ENCODE results near the gene MTCL1. TPM values are rescaled to one million over a fixed set of nuclear protein-coding genes. Genes with fewer than 3 reads are reported as not detected.

MTCL1 gene
- total and polyA plus RNA-seq, 10 donors, result 1.6 to 7.5 (median 3.9) TPM

GRCh38 chr18:8806798-8807487 is 101.6 kb downstream of the MTCL1 start:
- TF ChIP-seq CTCF (IDR thresholded peaks at IDR 0.05 in 8 of 11, conservative IDR thresholded peaks at IDR 0.05 in 3 of 11) (no peak), POLR2A (IDR thresholded peaks at IDR 0.05) (no peak), POLR2AphosphoS5 (IDR thresholded peaks at IDR 0.05) (no peak)
- no peak for DNase-seq
- intact Hi-C loops (cut with DNase I; ENCODE audit: low total_unique reads), result no loop called here

DNA sequence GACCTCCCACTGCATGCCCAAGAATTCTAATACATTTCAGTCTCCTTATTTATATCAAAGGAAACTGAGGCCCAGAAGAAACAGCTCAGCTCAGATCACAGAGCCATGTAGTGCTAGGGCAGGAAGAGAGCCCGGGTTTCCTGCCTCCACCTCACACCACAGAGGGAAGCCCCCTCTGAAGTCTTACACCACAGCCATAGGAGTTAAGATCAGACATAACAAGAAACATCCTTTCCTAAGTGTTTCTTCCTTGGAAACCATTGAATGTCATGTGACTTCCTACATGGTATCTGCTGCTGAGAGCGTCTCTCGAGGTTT is 102.1 kb downstream of the MTCL1 start:
- no peak for TF ChIP-seq POLR2AphosphoS5 (IDR thresholded peaks at IDR 0.05)
- TF ChIP-seq POLR2A (IDR thresholded peaks at IDR 0.05), result no peak
- no peak for TF ChIP-seq CTCF (IDR thresholded peaks at IDR 0.05 in 8 of 11, conservative IDR thresholded peaks at IDR 0.05 in 3 of 11)
- no peaks in the 10 kb centered on the region for H3K36me3 ChIP-seq
- H3K27ac ChIP-seq, result no peak overlapping the region
- no peaks in the 10 kb centered on the region for H3K27me3 ChIP-seq (replicated peaks in 1 of 7)
- no peak for DNase-seq
- H3K9me3 ChIP-seq, result no peaks in the 10 kb centered on the region
- intact Hi-C loops (cut with DNase I; ENCODE audit: low total_unique reads), result no loop called here
- WGBS, 5 donors, result 37 to 46% (median 42%) methylated on average over 3 of the region's 3 CpGs
- no peaks in the 10 kb centered on the region for H3K4me1 ChIP-seq
- no peak overlapping the region for H3K4me3 ChIP-seq

More at GRCh38 chr18:8806798-8807487, 101.6 kb downstream of the MTCL1 start:
- H3K4me1 ChIP-seq, result no peaks in the 10 kb centered on the region
- no peaks in the 10 kb centered on the region for H3K9me3 ChIP-seq
- no peaks in the 10 kb centered on the region for H3K27me3 ChIP-seq (replicated peaks in 1 of 7)
- WGBS, 5 donors, result 90 to 96% (median 94%) methylated on average over 19 of the region's 19 CpGs
- no peak overlapping the region for H3K4me3 ChIP-seq
- no peaks in the 10 kb centered on the region for H3K36me3 ChIP-seq
- H3K27ac ChIP-seq, result no peak overlapping the region

GRCh38 chr18:8808001-8808400 is 102.6 kb downstream of the MTCL1 start:
- TF ChIP-seq POLR2AphosphoS5 (IDR thresholded peaks at IDR 0.05), result no peak
- no peak for TF ChIP-seq POLR2A (IDR thresholded peaks at IDR 0.05)
- TF ChIP-seq CTCF (IDR thresholded peaks at IDR 0.05 in 8 of 11, conservative IDR thresholded peaks at IDR 0.05 in 3 of 11), result no peak
- Histone ChIP-seq H3K4me3 (no peak overlapping the region), H3K36me3 (no peaks in the 10 kb centered on the region), H3K4me1 (no peaks in the 10 kb centered on the region), H3K27ac (no peak overlapping the region), H3K9me3 (no peaks in the 10 kb centered on the region), H3K27me3 (replicated peaks in 1 of 7) (no peaks in the 10 kb centered on the region)
- 71 to 88% (median 85%) methylated on average over 6 of the region's 6 CpGs for WGBS, 5 donors
- no peak for DNase-seq
- intact Hi-C loops (cut with DNase I; ENCODE audit: low total_unique reads), result no loop called here

DNA sequence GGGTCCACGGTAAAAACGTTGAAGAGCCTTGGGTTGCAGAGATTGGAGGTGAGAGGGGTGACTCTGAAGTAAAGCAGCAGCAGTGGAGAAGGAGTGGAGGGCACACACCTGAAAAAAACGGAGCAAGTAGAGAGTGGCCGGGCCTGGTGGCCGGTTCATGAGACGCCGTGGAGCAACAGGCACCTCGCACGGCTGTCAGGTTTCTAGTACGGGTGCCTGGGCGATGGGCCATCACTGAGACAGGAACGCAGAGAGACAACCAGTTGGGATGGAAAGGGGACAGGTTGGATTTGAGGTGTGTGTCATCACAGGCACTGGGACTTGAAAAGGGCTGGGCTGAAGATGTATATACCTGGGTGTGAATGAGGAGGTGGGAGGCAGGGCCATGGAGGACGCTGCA is 104.2 kb downstream of the MTCL1 start:
- Histone ChIP-seq H3K4me1 (no peaks in the 10 kb centered on the region), H3K27me3 (replicated peaks in 1 of 7) (no peaks in the 10 kb centered on the region), H3K4me3 (no peak overlapping the region), H3K9me3 (no peaks in the 10 kb centered on the region), H3K36me3 (no peaks in the 10 kb centered on the region), H3K27ac (no peak overlapping the region)
- WGBS, 5 donors, result 91 to 96% (median 94%) methylated on average over 13 of the region's 13 CpGs
- no peak for TF ChIP-seq POLR2AphosphoS5 (IDR thresholded peaks at IDR 0.05)
- no peak for TF ChIP-seq POLR2A (IDR thresholded peaks at IDR 0.05)
- no peak for TF ChIP-seq CTCF (IDR thresholded peaks at IDR 0.05 in 8 of 11, conservative IDR thresholded peaks at IDR 0.05 in 3 of 11)
- DNase-seq, result no peak
- intact Hi-C loops (cut with DNase I; ENCODE audit: low total_unique reads), result no loop called here
